ENCODE measurements around the gene LGALS8. TPM values are rescaled to one million over a fixed set of nuclear protein-coding genes. Genes with fewer than 3 reads are reported as not detected.
A peak's percentile ranks its signal among the peaks of the same experiment; 100 is the strongest.
"Not testable (repeated sequence)": the region's sequence is repeated elsewhere in the genome, so short reads cannot be mapped to it uniquely, and the experiment has no call there.

LGALS8 gene
- total RNA-seq, 2 donors from 2014 or later = 11.4 to 15.0 TPM

DNA sequence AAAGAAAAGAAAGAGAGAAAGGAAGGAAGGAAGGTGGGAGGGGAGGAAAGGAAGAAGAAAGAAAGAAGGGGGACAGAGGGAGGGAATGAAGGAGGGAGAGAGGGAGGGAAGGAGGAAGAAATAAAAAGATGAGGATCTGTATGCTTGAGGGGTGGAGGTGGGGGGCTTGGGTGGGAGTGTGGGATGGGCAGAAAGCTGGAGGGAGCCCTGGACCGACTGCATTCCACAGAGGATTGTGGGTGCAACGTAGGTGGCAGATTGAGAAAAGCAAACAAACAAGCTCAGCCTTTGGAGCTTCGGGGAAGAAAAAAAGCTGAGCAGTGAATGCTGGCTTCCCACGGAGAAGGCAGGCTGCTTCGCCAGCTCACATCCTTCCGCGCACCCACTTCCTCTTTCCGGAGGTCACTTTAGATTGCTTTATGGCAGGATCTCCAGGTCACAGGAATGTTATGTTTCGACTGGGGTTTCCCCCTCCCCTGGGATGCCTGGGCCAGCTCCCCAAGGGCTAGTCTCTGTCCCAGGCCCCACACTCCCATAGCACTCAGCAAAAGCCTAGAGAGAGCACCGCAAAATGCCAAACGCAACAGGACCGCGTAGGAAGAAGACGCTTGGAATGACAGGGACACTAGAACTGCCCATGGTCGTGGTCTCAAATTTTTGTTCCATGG, 20.7 kb upstream of the LGALS8 start:
- 33 to 37% methylated on average over 6 to 15 of the region's 15 CpGs for WGBS, 2 experiments (ENCODE audit: insufficient coverage in 1 of 2, insufficient read length in 1 of 2)
- peak overlapping the region; percentile 46 for H3K4me3 Mint-ChIP-seq

DNA sequence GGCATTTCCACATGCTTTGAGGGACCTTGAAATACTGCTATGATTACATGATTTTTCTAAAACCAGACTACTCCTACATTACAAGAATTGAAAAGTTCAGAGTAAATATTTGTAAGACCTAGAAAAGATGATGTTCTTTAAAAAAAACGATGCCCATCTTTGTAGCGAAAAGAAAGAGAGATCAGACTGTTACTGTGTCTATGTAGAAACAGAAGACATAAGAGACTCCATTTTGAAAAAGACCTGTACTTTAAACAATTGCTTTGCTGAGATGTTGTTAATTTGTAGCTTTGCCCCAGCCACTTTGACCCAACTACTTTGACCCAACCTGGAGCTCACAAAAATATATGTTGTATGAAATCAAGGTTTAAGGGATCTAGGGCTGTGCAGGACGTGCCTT, 19.4 kb upstream of the LGALS8 start:
- H3K9me3 ChIP-seq (ENCODE audit: control insufficient read depth, low read length); H3K27ac Mint-ChIP-seq; H3K27ac ChIP-seq (ENCODE audit: low read depth, low read length); H3K36me3 Mint-ChIP-seq (ENCODE audit: low read depth); DNase-seq; H3K4me3 Mint-ChIP-seq; H3K9me3 Mint-ChIP-seq; H3K4me3 ChIP-seq (ENCODE audit: low read length); H3K4me1 ChIP-seq (ENCODE audit: control insufficient read depth, insufficient read depth, low read length); H3K27me3 ChIP-seq (ENCODE audit: control insufficient read depth, insufficient read depth, low read length, poor library complexity, severe bottlenecking); H3K36me3 ChIP-seq (ENCODE audit: control insufficient read depth, insufficient read depth, low read length); H3K27me3 Mint-ChIP-seq (ENCODE audit: insufficient read depth); H3K9ac ChIP-seq (ENCODE audit: extremely low read depth, low read length, poor library complexity, severe bottlenecking): not testable (repeated sequence)
- peaks cover 22% of the 10 kb centered on the region for H3K4me1 Mint-ChIP-seq
- WGBS, 2 experiments (ENCODE audit: insufficient coverage in 1 of 2, insufficient read length in 1 of 2) = 93% methylated on average over 3 of the region's 3 CpGs

More for the DNA sequence above, 20.7 kb upstream of the LGALS8 start:
- Mint-ChIP-seq H3K27ac (peak overlapping the region; percentile 97), H3K4me1 (peaks cover 22% of the 10 kb centered on the region), H3K27me3 (ENCODE audit: insufficient read depth) (no peaks in the 10 kb centered on the region), H3K36me3 (ENCODE audit: low read depth) (no peaks in the 10 kb centered on the region), H3K9me3 (no peaks in the 10 kb centered on the region)
- peaks cover 2% of the 10 kb centered on the region for H3K4me1 ChIP-seq (ENCODE audit: control insufficient read depth, insufficient read depth, low read length)
- H3K27ac ChIP-seq (ENCODE audit: low read depth, low read length) = peak overlapping the region; percentile 34
- H3K9ac ChIP-seq (ENCODE audit: extremely low read depth, low read length, poor library complexity, severe bottlenecking) = peak overlapping the region; percentile 33
- H3K4me3 ChIP-seq (ENCODE audit: low read length) = peak overlapping the region; percentile 48
- no peaks in the 10 kb centered on the region for H3K27me3 ChIP-seq (ENCODE audit: control insufficient read depth, insufficient read depth, low read length, poor library complexity, severe bottlenecking)
- no peaks in the 10 kb centered on the region for H3K9me3 ChIP-seq (ENCODE audit: control insufficient read depth, low read length)
- DNase-seq = peak; percentile 89
- TF ChIP-seq, protein P1, sequence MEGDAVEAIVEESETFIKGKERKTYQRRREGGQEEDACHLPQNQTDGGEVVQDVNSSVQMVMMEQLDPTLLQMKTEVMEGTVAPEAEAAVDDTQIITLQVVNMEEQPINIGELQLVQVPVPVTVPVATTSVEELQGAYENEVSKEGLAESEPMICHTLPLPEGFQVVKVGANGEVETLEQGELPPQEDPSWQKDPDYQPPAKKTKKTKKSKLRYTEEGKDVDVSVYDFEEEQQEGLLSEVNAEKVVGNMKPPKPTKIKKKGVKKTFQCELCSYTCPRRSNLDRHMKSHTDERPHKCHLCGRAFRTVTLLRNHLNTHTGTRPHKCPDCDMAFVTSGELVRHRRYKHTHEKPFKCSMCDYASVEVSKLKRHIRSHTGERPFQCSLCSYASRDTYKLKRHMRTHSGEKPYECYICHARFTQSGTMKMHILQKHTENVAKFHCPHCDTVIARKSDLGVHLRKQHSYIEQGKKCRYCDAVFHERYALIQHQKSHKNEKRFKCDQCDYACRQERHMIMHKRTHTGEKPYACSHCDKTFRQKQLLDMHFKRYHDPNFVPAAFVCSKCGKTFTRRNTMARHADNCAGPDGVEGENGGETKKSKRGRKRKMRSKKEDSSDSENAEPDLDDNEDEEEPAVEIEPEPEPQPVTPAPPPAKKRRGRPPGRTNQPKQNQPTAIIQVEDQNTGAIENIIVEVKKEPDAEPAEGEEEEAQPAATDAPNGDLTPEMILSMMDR (conservative IDR thresholded peaks at IDR 0.05) = no peak
- no peaks in the 10 kb centered on the region for H3K36me3 ChIP-seq (ENCODE audit: control insufficient read depth, insufficient read depth, low read length)

DNA sequence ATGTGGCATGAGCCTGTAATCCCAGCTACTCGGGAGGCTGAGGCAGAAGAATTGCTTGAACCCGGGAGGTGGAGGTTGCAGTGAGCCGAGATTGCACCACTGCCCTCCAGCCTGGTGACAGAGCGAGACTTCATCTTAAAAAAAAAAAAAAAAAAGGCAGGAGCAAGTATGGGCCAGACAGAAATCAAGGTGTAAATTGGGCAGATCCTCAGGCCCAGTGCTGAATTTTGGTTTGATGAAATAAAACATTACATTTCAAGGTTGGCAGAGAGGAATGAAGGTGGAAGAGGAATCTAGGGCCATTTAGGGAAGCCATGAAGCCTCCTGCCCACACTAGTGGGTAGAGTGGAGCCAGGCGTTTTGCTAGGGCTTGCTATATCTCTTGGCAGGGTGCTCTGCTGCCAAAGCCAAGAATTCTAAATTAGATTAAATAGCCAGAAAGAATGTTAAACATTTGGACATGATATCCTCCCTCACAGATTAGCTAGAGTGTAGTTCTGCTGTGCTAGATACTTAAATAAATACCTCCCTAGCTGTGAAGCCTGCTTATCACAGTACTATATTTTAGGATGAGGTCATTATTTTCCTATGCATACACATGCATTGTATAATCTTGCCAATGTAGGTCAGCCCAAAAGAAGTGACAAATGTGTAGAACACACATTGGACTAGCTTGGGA, 16.6 kb upstream of the LGALS8 start:
- no peak overlapping the region for H3K9ac ChIP-seq (ENCODE audit: extremely low read depth, low read length, poor library complexity, severe bottlenecking)
- no peaks in the 10 kb centered on the region for H3K27me3 ChIP-seq (ENCODE audit: control insufficient read depth, insufficient read depth, low read length, poor library complexity, severe bottlenecking)
- H3K9me3 ChIP-seq (ENCODE audit: control insufficient read depth, low read length) = no peaks in the 10 kb centered on the region
- 94 to 100% methylated on average over 2 to 5 of the region's 5 CpGs for WGBS, 2 experiments (ENCODE audit: insufficient coverage in 1 of 2, insufficient read length in 1 of 2)
- peaks cover 2% of the 10 kb centered on the region for H3K4me1 ChIP-seq (ENCODE audit: control insufficient read depth, insufficient read depth, low read length)
- H3K27me3 Mint-ChIP-seq (ENCODE audit: insufficient read depth) = no peaks in the 10 kb centered on the region
- no peak overlapping the region for H3K4me3 ChIP-seq (ENCODE audit: low read length)
- H3K36me3 Mint-ChIP-seq (ENCODE audit: low read depth) = no peaks in the 10 kb centered on the region
- no peak overlapping the region for H3K27ac Mint-ChIP-seq
- no peaks in the 10 kb centered on the region for H3K9me3 Mint-ChIP-seq
- H3K4me3 Mint-ChIP-seq = no peak overlapping the region
- DNase-seq = no peak
- no peak overlapping the region for H3K27ac ChIP-seq (ENCODE audit: low read depth, low read length)
- peaks cover 22% of the 10 kb centered on the region for H3K4me1 Mint-ChIP-seq
- TF ChIP-seq, protein P1 (conservative IDR thresholded peaks at IDR 0.05) = no peak
- H3K36me3 ChIP-seq (ENCODE audit: control insufficient read depth, insufficient read depth, low read length) = no peaks in the 10 kb centered on the region
